GM12878 (cell line): ENCODE data around the gene RNU1-2. TPM values are rescaled to one million over a fixed set of nuclear protein-coding genes. Genes with fewer than 3 reads are reported as not detected.

Source experiments
- ATAC-seq: fragments of 200-7000 bp; cut with Tn5 transposase; 3 replicates; pipeline ENCODE4 v1.9.1; 2020; ENCODE audit warnings: mild to moderate bottlenecking, moderate library complexity
- BruUV-seq: library from RNA; stranded (reverse); fragments of 400-500 nt; replicated peaks from 2 replicates; lab custom pipeline; 2021; lab: Mats Ljungman, UMichigan
- CTCF ChIA-PET: fragments of 300-600 bp; sonication (Branson Sonifier 250); formaldehyde crosslinking; extraction: SDS; loops from one replicate; lab custom pipeline; 2021; ENCODE audit warnings: inconsistent platforms; lab: Yijun Ruan, JAX
- POLR2A ChIA-PET: fragments of 350-600 bp; formaldehyde crosslinking; extraction: SDS; loops from one replicate; lab custom pipeline; 2021; ENCODE audit warnings: inconsistent platforms; lab: Charles Lee
- RAD21 ChIA-PET: fragments of 300-600 bp; sonication (Branson Sonifier 250); formaldehyde crosslinking; loops from one replicate; lab custom pipeline; 2023; ENCODE audit warnings: antibody characterized with exemption; ENCODE audit not compliant: unreplicated experiment; lab: Charles Lee
- SMC1A ChIA-PET: fragments of 300-600 bp; sonication (Branson Sonifier 250); formaldehyde crosslinking; loops from one replicate; lab custom pipeline; 2023; ENCODE audit not compliant: unreplicated experiment, uncharacterized antibody; lab: Charles Lee
- DNase-seq: peaks from one replicate; pipeline ENCODE4 v3.0.0-alpha.2; 2011; ENCODE audit warnings: low read depth, low spot score
- FAIRE-seq: peaks from 3 replicates; lab custom pipeline; 2011; peaks lifted over from hg19 to GRCh38; lab: Jason Lieb, UNC
- H2AFZ ChIP-seq: 2 replicates; pipeline ENCODE4 v1.6.0; 2011; ENCODE audit warnings: low read depth, low read length, control low read depth; ENCODE audit not compliant: control insufficient read depth
- H3K27ac ChIP-seq: 2 replicates; pipeline ENCODE4 v1.5.1; 2011; ENCODE audit warnings: control low read depth; ENCODE audit not compliant: control insufficient read depth, insufficient read depth
- H3K27me3 ChIP-seq, 2 experiments: replicated peaks in 1 of 2; 2 replicates each; pipeline versions ENCODE4 v1.6.0 to v1.6.1; 2011; ENCODE audit warnings: low read length in 1 of 2; ENCODE audit not compliant: control insufficient read depth in 2 of 2, insufficient read depth in 2 of 2
- H3K36me3 ChIP-seq, 2 experiments: 2 replicates each; pipeline ENCODE4 v1.5.1; 2011; ENCODE audit warnings: low read length in 1 of 2; ENCODE audit not compliant: control insufficient read depth in 2 of 2, insufficient read depth in 2 of 2
- H3K4me1 ChIP-seq: 2 replicates; pipeline ENCODE4 v1.6.1; 2011; ENCODE audit warnings: mild to moderate bottlenecking, low read length, moderate library complexity, mixed read lengths; ENCODE audit not compliant: control insufficient read depth, insufficient read depth
- H3K4me2 ChIP-seq: 2 replicates; pipeline ENCODE4 v1.6.0; 2011; ENCODE audit warnings: control low read depth; ENCODE audit not compliant: control insufficient read depth, insufficient read depth
- H3K4me3 ChIP-seq: fragments of 200-600 bp; sonication (generic); 2 replicates; pipeline ENCODE4 v1.5.1; 2016
- H3K79me2 ChIP-seq: 2 replicates; pipeline ENCODE4 v1.6.0; 2011; ENCODE audit warnings: low read length; ENCODE audit not compliant: control insufficient read depth, insufficient read depth
- H3K9ac ChIP-seq: 2 replicates; pipeline ENCODE4 v1.8.0; 2011; ENCODE audit warnings: low read length, control low read depth, mixed read lengths; ENCODE audit not compliant: control insufficient read depth, insufficient read depth
- H3K9me3 ChIP-seq: replicated peaks from 3 replicates; pipeline ENCODE4 v1.5.1; 2011; ENCODE audit warnings: mild to moderate bottlenecking, low read length; ENCODE audit not compliant: control insufficient read depth, insufficient read depth
- H4K20me1 ChIP-seq: 2 replicates; pipeline ENCODE4 v1.6.0; 2011; ENCODE audit not compliant: control insufficient read depth, insufficient read depth
- ASH2L ChIP-seq: fragments of 300-600, 200-600 bp; sonication (generic); IDR thresholded peaks from 2 replicates; pipeline ENCODE4 v1.6.1; 2017; ENCODE audit warnings: low read depth, mild to moderate bottlenecking, borderline replicate concordance
- BHLHE40 ChIP-seq, 2 experiments: fragments of 450-650 bp in 1 of 2; IDR thresholded peaks; 2 replicates each; pipeline ENCODE4 v1.6.1; 2011 to 2017; ENCODE audit warnings: low read depth in 2 of 2, borderline replicate concordance in 1 of 2, improper control_type of control experiment in 1 of 2, low read length in 1 of 2, mild to moderate bottlenecking in 1 of 2
- NFXL1 ChIP-seq: fragments of 450-650 bp; IDR thresholded peaks from 2 replicates; pipeline ENCODE4 v1.6.1; 2017; ENCODE audit warnings: antibody characterized with exemption, mild to moderate bottlenecking, borderline replicate concordance
- SMAD5 ChIP-seq: IDR thresholded peaks from 2 replicates; pipeline ENCODE4 v1.6.1; 2016; ENCODE audit warnings: antibody characterized with exemption, low read depth
- ZNF217 ChIP-seq: fragments of 450-650 bp; IDR thresholded peaks from 2 replicates; pipeline ENCODE4 v1.6.1; 2017; ENCODE audit warnings: antibody characterized with exemption, mild to moderate bottlenecking
- ZNF274 ChIP-seq: IDR thresholded peaks from one replicate; pipeline ENCODE4 v1.8.0; 2011; ENCODE audit not compliant: insufficient read length, insufficient read depth
- ZZZ3 ChIP-seq: IDR thresholded peaks from 2 replicates; pipeline ENCODE4 v1.6.1; 2011; ENCODE audit warnings: low read depth; ENCODE audit not compliant: control insufficient read depth, insufficient read length
- WGBS: methylation state at CpG from one replicate; pipeline ENCODE4 v1.1.6; 2016; ENCODE audit warnings: low lambda C conversion rate; ENCODE audit not compliant: insufficient replicate concordance, insufficient coverage; ENCODE audit errors: missing lambda C conversion rate; 5-methylcytosine and 5-hydroxymethylcytosine counted together
- in situ Hi-C: fragments of 300-500 bp; cut with MboI; formaldehyde crosslinking; loops from 9 replicates; pipeline ENCODE4 v1.14.3; 2018; ENCODE audit warnings: mixed read lengths
- intact Hi-C: fragments of 100-400 bp; cut with micrococcal nuclease; formaldehyde crosslinking; loops from one replicate; pipeline ENCODE4 v1.14.2; 2022; ENCODE audit not compliant: unreplicated experiment
- polyA plus RNA-seq, 11 experiments: library from polyadenylated mRNA; depleted of rRNA in 4 of 11; unstranded in 6 of 11; stranded (reverse) in 5 of 11; fragments of >200 nt; fragmentation: Nextera tagmentation in 4 of 11; fragmentation: Illumina TruSeq in 1 of 11; extraction: Ambion mirVana in 4 of 11; extraction: Trizol in 1 of 11; gene quantifications; 1 replicate in 1 of 11; 2 replicates in 10 of 11; pipeline versions ENCODE4 v1.2.1 to v1.2.3, GENCODE V29; 2011 to 2016; ENCODE audit warnings: inconsistent platforms in 2 of 11, missing spikeins in 2 of 11, low read depth in 1 of 11
- total RNA-seq, 4 experiments: library from RNA; depleted of rRNA in 3 of 4; stranded (reverse); fragments of >200 nt in 3 of 4; fragmentation: Illumina TruSeq in 1 of 4; extraction: Trizol in 1 of 4; gene quantifications; 2 replicates each; pipeline versions ENCODE4 v1.2.1 to v1.2.3, GENCODE V29; 2013 to 2021
- TF ChIP-seq, protein P1 (sequence below): fragments of 450-650 bp; IDR thresholded peaks from 2 replicates; pipeline ENCODE4 v1.6.1; 2017; ENCODE audit warnings: borderline replicate concordance
- TF ChIP-seq, protein P2 (sequence below): fragments of 450-650 bp; formaldehyde crosslinking; IDR thresholded peaks from 2 replicates; pipeline ENCODE4 v1.4.0; 2022; ENCODE audit warnings: mild to moderate bottlenecking, moderate library complexity
- TF ChIP-seq, protein P3 (sequence below): fragments of 450-650 bp; IDR thresholded peaks from 2 replicates; pipeline ENCODE4 v1.6.1; 2017; ENCODE audit warnings: low read depth, mild to moderate bottlenecking, moderate library complexity
- TF ChIP-seq, protein P4 (sequence below): IDR thresholded peaks from 2 replicates; pipeline ENCODE4 v1.6.1; 2012; ENCODE audit warnings: low read depth, low read length, improper control_type of control experiment
- TF ChIP-seq, protein P5 (sequence below): IDR thresholded peaks from 2 replicates; pipeline ENCODE4 v1.6.1; 2011; ENCODE audit warnings: low read depth, low read length, improper control_type of control experiment, borderline replicate concordance
- TF ChIP-seq, protein P6 (sequence below): IDR thresholded peaks from 2 replicates; pipeline ENCODE4 v1.6.1; 2011; ENCODE audit warnings: borderline replicate concordance, low read depth, mild to moderate bottlenecking, moderate library complexity, mixed read lengths, low read length; ENCODE audit not compliant: insufficient read depth; ENCODE audit errors: extremely low read length

The RNU1-2 gene
- total and polyA plus RNA-seq, 10 of the 15 experiments (the other 5 are each of a cell fraction or from before 2014, with no cell fraction given), result under 0.01 to 20,946 (median 4.7) TPM; not detected in 2

DNA sequence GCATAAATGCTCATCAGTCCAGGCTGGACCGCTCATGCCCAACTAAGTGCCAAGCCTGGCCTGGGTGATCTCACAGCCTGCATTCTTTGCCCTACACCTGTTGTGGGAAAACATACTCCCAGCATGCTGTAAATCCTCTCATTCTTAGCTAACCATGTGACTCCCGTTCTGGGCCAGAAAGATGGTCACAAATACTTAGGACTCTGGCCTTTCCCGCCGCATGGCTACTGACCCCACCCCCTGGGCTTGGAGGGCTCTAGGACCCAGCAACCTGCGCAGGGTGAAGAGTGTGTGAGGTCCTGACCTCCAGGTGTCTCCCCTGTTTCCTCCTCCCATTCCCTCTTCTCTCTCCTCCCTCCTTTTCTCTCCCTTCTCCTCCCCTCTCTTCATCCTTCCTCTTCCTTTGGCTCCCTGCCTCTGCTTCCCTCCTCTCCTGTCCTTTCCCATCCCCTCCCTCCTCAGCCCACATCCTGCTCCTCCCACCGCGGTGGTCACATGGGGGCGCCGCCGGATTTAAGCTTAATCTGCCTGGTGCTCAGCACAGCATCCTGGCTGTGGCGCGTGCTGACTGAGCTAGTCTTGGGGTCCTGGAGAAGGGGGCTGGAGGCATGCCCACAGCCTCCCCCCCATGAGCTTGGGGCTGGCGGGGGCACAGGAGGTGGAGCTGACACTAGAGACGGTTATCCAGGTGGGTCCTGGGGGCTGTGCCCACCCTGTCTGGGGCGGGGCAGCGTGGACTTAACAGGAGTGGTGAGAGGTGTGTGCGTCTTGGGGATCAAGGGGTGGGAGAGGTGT lies 25.8 kb downstream of the RNU1-2 start, which contains the start of gene CROCC:
Gene CROCC (plus strand): TSS at position 541 of the 795 bp plus-strand sequence. CDS start 88 bp downstream, at position 629.
- peak within 1 kb of the TSS; percentile 34 for H2AFZ ChIP-seq
- no peak for FAIRE-seq
- ChIA-PET RAD21 (no interaction called here), SMC1A (no interaction called here), CTCF (no interaction called here), POLR2A (no interaction called here)
- no peaks in the 10 kb centered on the region for H3K9me3 ChIP-seq
- H3K4me3 ChIP-seq, result no peak within 1 kb of the TSS
- no peak within 1 kb of the TSS for H3K9ac ChIP-seq
- intact Hi-C loops (no loop called here), in situ Hi-C loops (no loop called here)
- H3K36me3 ChIP-seq, result no peaks in the 10 kb centered on the region
- no peak within 1 kb of the TSS for H3K27ac ChIP-seq
- DNase-seq, result no peak
- no peaks in the 10 kb centered on the region for H3K27me3 ChIP-seq
- H3K4me1 ChIP-seq, result no peaks in the 10 kb centered on the region
- no TSS peak for BruUV-seq
- ATAC-seq, result peak; percentile 53; the same call in 2 of the 3 replicates
- no peaks in the 10 kb centered on the region for H4K20me1 ChIP-seq
- H3K79me2 ChIP-seq, result no peaks in the 10 kb centered on the region
- H3K4me2 ChIP-seq, result no peak within 1 kb of the TSS
- 16% methylated on average over 17 of the region's 17 CpGs for WGBS
- TF ChIP-seq ZNF274 (no peak), BHLHE40 (IDR thresholded peaks at IDR 0.05; ENCODE audit: borderline replicate concordance in 1 of 2, low read depth in 2 of 2, low read length in 1 of 2) (no peak), ASH2L (no peak), NFXL1 (no peak), ZZZ3 (no peak), SMAD5 (no peak), ZNF217 (no peak)
- TF ChIP-seq, protein P1, sequence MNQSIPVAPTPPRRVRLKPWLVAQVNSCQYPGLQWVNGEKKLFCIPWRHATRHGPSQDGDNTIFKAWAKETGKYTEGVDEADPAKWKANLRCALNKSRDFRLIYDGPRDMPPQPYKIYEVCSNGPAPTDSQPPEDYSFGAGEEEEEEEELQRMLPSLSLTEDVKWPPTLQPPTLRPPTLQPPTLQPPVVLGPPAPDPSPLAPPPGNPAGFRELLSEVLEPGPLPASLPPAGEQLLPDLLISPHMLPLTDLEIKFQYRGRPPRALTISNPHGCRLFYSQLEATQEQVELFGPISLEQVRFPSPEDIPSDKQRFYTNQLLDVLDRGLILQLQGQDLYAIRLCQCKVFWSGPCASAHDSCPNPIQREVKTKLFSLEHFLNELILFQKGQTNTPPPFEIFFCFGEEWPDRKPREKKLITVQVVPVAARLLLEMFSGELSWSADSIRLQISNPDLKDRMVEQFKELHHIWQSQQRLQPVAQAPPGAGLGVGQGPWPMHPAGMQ, result no peak
- TF ChIP-seq, protein P2, sequence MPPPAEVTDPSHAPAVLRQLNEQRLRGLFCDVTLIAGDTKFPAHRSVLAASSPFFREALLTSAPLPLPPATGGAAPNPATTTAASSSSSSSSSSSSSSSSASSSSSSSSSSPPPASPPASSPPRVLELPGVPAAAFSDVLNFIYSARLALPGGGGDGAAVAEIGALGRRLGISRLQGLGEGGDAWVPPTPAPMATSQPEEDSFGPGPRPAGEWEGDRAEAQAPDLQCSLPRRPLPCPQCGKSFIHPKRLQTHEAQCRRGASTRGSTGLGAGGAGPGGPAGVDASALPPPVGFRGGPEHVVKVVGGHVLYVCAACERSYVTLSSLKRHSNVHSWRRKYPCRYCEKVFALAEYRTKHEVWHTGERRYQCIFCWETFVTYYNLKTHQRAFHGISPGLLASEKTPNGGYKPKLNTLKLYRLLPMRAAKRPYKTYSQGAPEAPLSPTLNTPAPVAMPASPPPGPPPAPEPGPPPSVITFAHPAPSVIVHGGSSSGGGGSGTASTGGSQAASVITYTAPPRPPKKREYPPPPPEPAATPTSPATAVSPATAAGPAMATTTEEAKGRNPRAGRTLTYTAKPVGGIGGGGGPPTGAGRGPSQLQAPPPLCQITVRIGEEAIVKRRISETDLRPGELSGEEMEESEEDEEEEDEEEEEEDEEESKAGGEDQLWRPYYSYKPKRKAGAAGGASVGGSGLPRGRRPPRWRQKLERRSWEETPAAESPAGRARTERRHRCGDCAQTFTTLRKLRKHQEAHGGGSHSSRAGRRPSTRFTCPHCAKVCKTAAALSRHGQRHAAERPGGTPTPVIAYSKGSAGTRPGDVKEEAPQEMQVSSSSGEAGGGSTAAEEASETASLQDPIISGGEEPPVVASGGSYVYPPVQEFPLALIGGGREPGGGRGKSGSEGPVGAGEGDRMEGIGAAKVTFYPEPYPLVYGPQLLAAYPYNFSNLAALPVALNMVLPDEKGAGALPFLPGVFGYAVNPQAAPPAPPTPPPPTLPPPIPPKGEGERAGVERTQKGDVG (CRISPR knock-in tag), result no peak
- TF ChIP-seq, protein P3, sequence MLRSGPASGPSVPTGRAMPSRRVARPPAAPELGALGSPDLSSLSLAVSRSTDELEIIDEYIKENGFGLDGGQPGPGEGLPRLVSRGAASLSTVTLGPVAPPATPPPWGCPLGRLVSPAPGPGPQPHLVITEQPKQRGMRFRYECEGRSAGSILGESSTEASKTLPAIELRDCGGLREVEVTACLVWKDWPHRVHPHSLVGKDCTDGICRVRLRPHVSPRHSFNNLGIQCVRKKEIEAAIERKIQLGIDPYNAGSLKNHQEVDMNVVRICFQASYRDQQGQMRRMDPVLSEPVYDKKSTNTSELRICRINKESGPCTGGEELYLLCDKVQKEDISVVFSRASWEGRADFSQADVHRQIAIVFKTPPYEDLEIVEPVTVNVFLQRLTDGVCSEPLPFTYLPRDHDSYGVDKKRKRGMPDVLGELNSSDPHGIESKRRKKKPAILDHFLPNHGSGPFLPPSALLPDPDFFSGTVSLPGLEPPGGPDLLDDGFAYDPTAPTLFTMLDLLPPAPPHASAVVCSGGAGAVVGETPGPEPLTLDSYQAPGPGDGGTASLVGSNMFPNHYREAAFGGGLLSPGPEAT, result no peak
- TF ChIP-seq, protein P4, sequence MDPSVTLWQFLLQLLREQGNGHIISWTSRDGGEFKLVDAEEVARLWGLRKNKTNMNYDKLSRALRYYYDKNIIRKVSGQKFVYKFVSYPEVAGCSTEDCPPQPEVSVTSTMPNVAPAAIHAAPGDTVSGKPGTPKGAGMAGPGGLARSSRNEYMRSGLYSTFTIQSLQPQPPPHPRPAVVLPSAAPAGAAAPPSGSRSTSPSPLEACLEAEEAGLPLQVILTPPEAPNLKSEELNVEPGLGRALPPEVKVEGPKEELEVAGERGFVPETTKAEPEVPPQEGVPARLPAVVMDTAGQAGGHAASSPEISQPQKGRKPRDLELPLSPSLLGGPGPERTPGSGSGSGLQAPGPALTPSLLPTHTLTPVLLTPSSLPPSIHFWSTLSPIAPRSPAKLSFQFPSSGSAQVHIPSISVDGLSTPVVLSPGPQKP, result no peak
- TF ChIP-seq, protein P5, sequence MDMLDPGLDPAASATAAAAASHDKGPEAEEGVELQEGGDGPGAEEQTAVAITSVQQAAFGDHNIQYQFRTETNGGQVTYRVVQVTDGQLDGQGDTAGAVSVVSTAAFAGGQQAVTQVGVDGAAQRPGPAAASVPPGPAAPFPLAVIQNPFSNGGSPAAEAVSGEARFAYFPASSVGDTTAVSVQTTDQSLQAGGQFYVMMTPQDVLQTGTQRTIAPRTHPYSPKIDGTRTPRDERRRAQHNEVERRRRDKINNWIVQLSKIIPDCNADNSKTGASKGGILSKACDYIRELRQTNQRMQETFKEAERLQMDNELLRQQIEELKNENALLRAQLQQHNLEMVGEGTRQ, result no peak
- TF ChIP-seq, protein P6, sequence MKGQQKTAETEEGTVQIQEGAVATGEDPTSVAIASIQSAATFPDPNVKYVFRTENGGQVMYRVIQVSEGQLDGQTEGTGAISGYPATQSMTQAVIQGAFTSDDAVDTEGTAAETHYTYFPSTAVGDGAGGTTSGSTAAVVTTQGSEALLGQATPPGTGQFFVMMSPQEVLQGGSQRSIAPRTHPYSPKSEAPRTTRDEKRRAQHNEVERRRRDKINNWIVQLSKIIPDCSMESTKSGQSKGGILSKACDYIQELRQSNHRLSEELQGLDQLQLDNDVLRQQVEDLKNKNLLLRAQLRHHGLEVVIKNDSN, result peak; percentile 36
